HepG2 (cell line): Measurements from ENCODE around the gene UBE2U. TPM values are rescaled to one million over a fixed set of nuclear protein-coding genes. Genes with fewer than 3 reads are reported as not detected.

Experiments used
- ATAC-seq: fragments of 200-7000 bp; cut with Tn5 transposase; 3 replicates; pipeline ENCODE4 v1.9.1; 2020; ENCODE audit warnings: mild to moderate bottlenecking, moderate library complexity
- BruUV-seq: library from RNA; stranded (reverse); fragments of 400-500 nt; replicated peaks from 2 replicates; lab custom pipeline; 2021; lab: Mats Ljungman, UMichigan
- CTCF ChIA-PET: fragments of 300-600 bp; formaldehyde crosslinking; extraction: SDS; loops from one replicate; lab custom pipeline; 2021; ENCODE audit warnings: low total read pairs, inconsistent platforms, low intra/inter-chr PET ratio; lab: Yijun Ruan, JAX
- POLR2A ChIA-PET: fragments of 350-600 bp; sonication (Branson Sonifier 250); formaldehyde crosslinking; loops from one replicate; lab custom pipeline; 2020; ENCODE audit warnings: antibody characterized with exemption, inconsistent platforms; lab: Yijun Ruan, JAX
- DNase-seq: peaks from one replicate; pipeline ENCODE4 v3.0.0-alpha.2; 2015; ENCODE audit warnings: low spot score
- FAIRE-seq: peaks from 3 replicates; lab custom pipeline; 2011; peaks lifted over from hg19 to GRCh38; lab: Jason Lieb, UNC
- H2AFZ ChIP-seq: one replicate; pipeline ENCODE4 v1.6.1; 2011; ENCODE audit warnings: low read length, inconsistent platforms
- H3K27ac ChIP-seq: fragments of 300-600 bp; 3 replicates; pipeline ENCODE4 v1.8.0; 2011; ENCODE audit warnings: mixed run types, mild to moderate bottlenecking, mixed read lengths, low read length, inconsistent platforms; ENCODE audit not compliant: insufficient read depth; ENCODE audit errors: extremely low read length
- H3K27me3 ChIP-seq, 2 experiments: fragments of 200-600 bp in 1 of 2; 2 replicates in 1 of 2; 3 replicates in 1 of 2; pipeline versions ENCODE4 v1.6.0 to v1.8.0; 2011; ENCODE audit warnings: low read length in 2 of 2, mild to moderate bottlenecking in 2 of 2, moderate library complexity in 2 of 2, inconsistent platforms in 1 of 2; ENCODE audit not compliant: insufficient read depth in 2 of 2, control insufficient read depth in 1 of 2
- H3K36me3 ChIP-seq, 2 experiments: fragments of 200-600 bp in 1 of 2; replicated peaks in 1 of 2; 2 replicates in 1 of 2; 3 replicates in 1 of 2; pipeline versions ENCODE4 v1.5.1 to v1.8.0; 2011; ENCODE audit warnings: low read length in 2 of 2, inconsistent platforms in 1 of 2; ENCODE audit not compliant: insufficient read depth in 2 of 2, control insufficient read depth in 1 of 2
- H3K4me1 ChIP-seq: 2 replicates; pipeline ENCODE4 v1.5.1; 2012; ENCODE audit warnings: low read length, inconsistent platforms; ENCODE audit not compliant: insufficient read depth
- H3K4me2 ChIP-seq: 2 replicates; pipeline ENCODE4 v1.6.0; 2011; ENCODE audit warnings: low read depth, low read length, inconsistent platforms
- H3K4me3 ChIP-seq, 3 experiments: fragments of 200-600 bp in 1 of 3; sonication (generic), shearing (Covaris generic) in 1 of 3; replicated peaks in 1 of 3; 2 replicates each; pipeline ENCODE4 v1.5.1; 2011 to 2016; ENCODE audit warnings: low read length in 3 of 3, inconsistent platforms in 2 of 3, low read depth in 2 of 3, mild to moderate bottlenecking in 2 of 3, control low read depth in 1 of 3, mixed read lengths in 1 of 3; ENCODE audit not compliant: insufficient read depth in 1 of 3
- H3K79me2 ChIP-seq: one replicate; pipeline ENCODE4 v1.6.1; 2011; ENCODE audit warnings: low read length, inconsistent platforms; ENCODE audit not compliant: insufficient read depth
- H3K9ac ChIP-seq: 2 replicates; pipeline ENCODE4 v1.6.0; 2011; ENCODE audit warnings: mild to moderate bottlenecking, low read depth, low read length, inconsistent platforms; ENCODE audit not compliant: insufficient read depth
- H3K9me3 ChIP-seq: 2 replicates; pipeline ENCODE4 v1.5.1; 2012; ENCODE audit warnings: mild to moderate bottlenecking, low read length
- H4K20me1 ChIP-seq: 2 replicates; pipeline ENCODE4 v1.6.0; 2011; ENCODE audit warnings: inconsistent platforms, mild to moderate bottlenecking, low read length, moderate library complexity; ENCODE audit not compliant: insufficient read depth
- ATF7-NPFF ChIP-seq: sonication (generic); formaldehyde crosslinking; IDR thresholded peaks from 2 replicates; pipeline ENCODE4 v1.8.1; 2023; ENCODE audit warnings: mild to moderate bottlenecking, low read depth, missing genetic modification reagents, moderate library complexity
- CHD4 ChIP-seq: fragments of 200-600 bp; sonication (generic); IDR thresholded peaks from 2 replicates; pipeline ENCODE4 v1.7.0; 2017; ENCODE audit warnings: mild to moderate bottlenecking, low read length, borderline replicate concordance
- EP300 ChIP-seq, 3 experiments: sonication (generic) in 1 of 3; formaldehyde crosslinking in 1 of 3; IDR thresholded peaks; 2 replicates each; pipeline versions ENCODE4 v1.5.1 to v1.6.1; 2011 to 2020; ENCODE audit warnings: low read depth in 2 of 3, low read length in 2 of 3, borderline replicate concordance in 1 of 3, improper control_type of control experiment in 1 of 3, mild to moderate bottlenecking in 1 of 3, missing genetic modification reagents in 1 of 3, moderate library complexity in 1 of 3
- FOXP1 ChIP-seq, 2 experiments: fragments of 450-650 bp in 1 of 2; IDR thresholded peaks; 2 replicates each; pipeline ENCODE4 v1.6.1; 2017 to 2018; ENCODE audit warnings: antibody characterized with exemption in 1 of 2
- HNRNPUL1 ChIP-seq: fragments of 200-400 bp; formaldehyde crosslinking; IDR thresholded peaks from 2 replicates; pipeline ENCODE4 v1.6.1; 2017; ENCODE audit warnings: low read depth, mild to moderate bottlenecking, low read length, moderate library complexity
- KAT8 ChIP-seq: IDR thresholded peaks from 2 replicates; pipeline ENCODE4 v1.6.1; 2016; ENCODE audit warnings: missing genetic modification reagents, missing compliant biosample characterization
- KLF13 ChIP-seq: sonication (generic); formaldehyde crosslinking; IDR thresholded peaks from 2 replicates; pipeline ENCODE4 v1.4.0; 2020; ENCODE audit warnings: mild to moderate bottlenecking, missing genetic modification reagents
- NFYB ChIP-seq: sonication (generic); formaldehyde crosslinking; IDR thresholded peaks from 2 replicates; pipeline ENCODE4 v1.4.0; 2020; ENCODE audit warnings: missing genetic modification reagents
- PAF1 ChIP-seq: IDR thresholded peaks from 2 replicates; pipeline ENCODE4 v1.6.1; 2016; ENCODE audit warnings: missing genetic modification reagents, missing compliant biosample characterization
- RFX5 ChIP-seq: IDR thresholded peaks from 2 replicates; pipeline ENCODE4 v1.6.1; 2011; ENCODE audit warnings: low read depth, low read length, improper control_type of control experiment
- RXRA ChIP-seq: sonication (generic); formaldehyde crosslinking; IDR thresholded peaks from 2 replicates; pipeline ENCODE4 v1.5.1; 2020; ENCODE audit warnings: missing genetic modification reagents
- SMC3 ChIP-seq: IDR thresholded peaks from 2 replicates; pipeline ENCODE4 v1.6.1; 2011; ENCODE audit warnings: low read length, improper control_type of control experiment
- SOX5 ChIP-seq: IDR thresholded peaks from 2 replicates; pipeline ENCODE4 v1.6.1; 2016; ENCODE audit warnings: borderline replicate concordance
- SOX6 ChIP-seq, 2 experiments: fragments of 450-650 bp in 1 of 2; sonication (generic) in 1 of 2; formaldehyde crosslinking in 1 of 2; IDR thresholded peaks; 2 replicates each; pipeline versions ENCODE4 v1.4.0 to v1.6.1; 2017 to 2020; ENCODE audit warnings: antibody characterized with exemption in 1 of 2, mild to moderate bottlenecking in 1 of 2, missing genetic modification reagents in 1 of 2
- TEAD2 ChIP-seq: sonication (generic); formaldehyde crosslinking; IDR thresholded peaks from 2 replicates; pipeline ENCODE4 v1.9.0; 2021; ENCODE audit warnings: missing genetic modification reagents
- ZC3H13 ChIP-seq: sonication (generic); formaldehyde crosslinking; IDR thresholded peaks from 2 replicates; pipeline ENCODE4 v1.8.1; 2023; ENCODE audit warnings: mild to moderate bottlenecking, missing genetic modification reagents, moderate library complexity
- ZNF124 ChIP-seq: sonication (generic); formaldehyde crosslinking; IDR thresholded peaks from 2 replicates; pipeline ENCODE4 v1.4.0; 2020; ENCODE audit warnings: missing genetic modification reagents
- ZNF30 ChIP-seq: sonication (generic); formaldehyde crosslinking; IDR thresholded peaks from 2 replicates; pipeline ENCODE4 v1.5.0; 2020; ENCODE audit warnings: mild to moderate bottlenecking, missing genetic modification reagents
- ZNF326 ChIP-seq: sonication (generic); formaldehyde crosslinking; IDR thresholded peaks from 2 replicates; pipeline ENCODE4 v1.4.0; 2020; ENCODE audit warnings: missing genetic modification reagents, borderline replicate concordance
- ZNF331 ChIP-seq: sonication (generic); formaldehyde crosslinking; IDR thresholded peaks from 2 replicates; pipeline ENCODE4 v1.4.0; 2020; ENCODE audit warnings: missing genetic modification reagents
- ZNF34 ChIP-seq: sonication (generic); formaldehyde crosslinking; IDR thresholded peaks from 2 replicates; pipeline ENCODE4 v1.4.0; 2020; ENCODE audit warnings: mild to moderate bottlenecking, missing genetic modification reagents, borderline replicate concordance
- ZNF556 ChIP-seq: sonication (generic); formaldehyde crosslinking; IDR thresholded peaks from 2 replicates; pipeline ENCODE4 v1.4.0; 2020; ENCODE audit warnings: mild to moderate bottlenecking, missing genetic modification reagents, borderline replicate concordance
- ZNF615 ChIP-seq: sonication (generic); formaldehyde crosslinking; IDR thresholded peaks from 2 replicates; pipeline ENCODE4 v1.5.0; 2020; ENCODE audit warnings: mild to moderate bottlenecking, missing genetic modification reagents, borderline replicate concordance
- ZNF777 ChIP-seq: sonication (generic); formaldehyde crosslinking; IDR thresholded peaks from 2 replicates; pipeline ENCODE4 v1.4.0; 2020; ENCODE audit warnings: missing genetic modification reagents
- WGBS: methylation state at CpG from one replicate; pipeline ENCODE4 v1.1.6; 2017; ENCODE audit warnings: low lambda C conversion rate; 5-methylcytosine and 5-hydroxymethylcytosine counted together
- in situ Hi-C: cut with HindIII; loops from 2 replicates; pipeline ENCODE4 v1.10.0; 2017; ENCODE audit warnings: low pct_unique_long_range_greater_than_20kb; ENCODE audit not compliant: extremely low pct_ligation_motif_present
- intact Hi-C: fragments of 100-400 bp; cut with micrococcal nuclease; formaldehyde crosslinking; loops from one replicate; pipeline ENCODE4 v1.10.0; 2022; ENCODE audit not compliant: unreplicated experiment
- polyA plus RNA-seq, 8 experiments: library from polyadenylated mRNA; depleted of rRNA in 3 of 8; stranded (reverse) in 7 of 8; unstranded in 1 of 8; fragments of >200 nt; fragmentation: Illumina TruSeq in 4 of 8; extraction: Trizol in 4 of 8; gene quantifications; 2 replicates each; pipeline versions ENCODE4 v1.2.1 to v1.2.3, GENCODE V29; 2011 to 2016; ENCODE audit warnings: low read depth in 4 of 8, missing spikeins in 1 of 8, mixed read lengths in 1 of 8; ENCODE audit not compliant: insufficient read depth in 1 of 8
- total RNA-seq, 5 experiments: library from RNA; depleted of rRNA; stranded (reverse); fragments of >200 nt; fragmentation: Illumina TruSeq; extraction: Trizol; gene quantifications; 2 replicates each; pipeline ENCODE4 v1.2.3, GENCODE V29; 2016; ENCODE audit warnings: low read depth in 1 of 5
- TF ChIP-seq, protein P1 (sequence below): IDR thresholded peaks from 2 replicates; pipeline ENCODE4 v1.4.0; 2020; ENCODE audit warnings: mild to moderate bottlenecking, missing genetic modification reagents

The UBE2U gene
- total and polyA plus RNA-seq, 2 of the 13 experiments (the other 11 are each of a cell fraction or from before 2014, with no cell fraction given) = not detected

GRCh38 chr1:64231153-64231552 is 27.7 kb downstream of the UBE2U start:
- CTCF ChIA-PET = no interaction called here
- TF ChIP-seq PAF1 (CRISPR knock-in tag) (no peak), ZNF556 (CRISPR knock-in tag) (no peak), SOX5 (CRISPR knock-in tag) (peak; percentile 72), SMC3 (no peak), ZNF326 (no peak), NFYB (CRISPR knock-in tag) (no peak), CHD4 (no peak), RXRA (CRISPR knock-in tag) (no peak), ZNF331 (CRISPR knock-in tag) (no peak), SOX6 (IDR thresholded peaks at IDR 0.05) (no peak), SOX6 (CRISPR knock-in tag; IDR thresholded peaks at IDR 0.05) (peak; percentile 26; the same call in 1 of the 2 replicates), KAT8 (CRISPR knock-in tag) (no peak), TEAD2 (CRISPR knock-in tag) (no peak), ZNF30 (CRISPR knock-in tag) (no peak), ZNF615 (CRISPR knock-in tag) (no peak), ZNF34 (no peak), EP300 (IDR thresholded peaks at IDR 0.05; ENCODE audit: low read depth in 2 of 2, low read length in 2 of 2) (peak in 1 of 2 experiments; percentile 35; a peak in 1 of 4 replicates), EP300 (CRISPR knock-in tag; IDR thresholded peaks at IDR 0.05; ENCODE audit: borderline replicate concordance) (no peak), ZC3H13 (CRISPR knock-in tag) (no peak), ZNF777 (CRISPR knock-in tag) (no peak), FOXP1 (IDR thresholded peaks at IDR 0.05) (no peak), FOXP1 (CRISPR knock-in tag; IDR thresholded peaks at IDR 0.05) (peak; percentile 38; the same call in 1 of the 2 replicates), ATF7-NPFF (CRISPR knock-in tag) (no peak), RFX5 (no peak), KLF13 (CRISPR knock-in tag) (no peak), HNRNPUL1 (no peak), ZNF124 (CRISPR knock-in tag) (no peak)
- TF ChIP-seq, protein P1, sequence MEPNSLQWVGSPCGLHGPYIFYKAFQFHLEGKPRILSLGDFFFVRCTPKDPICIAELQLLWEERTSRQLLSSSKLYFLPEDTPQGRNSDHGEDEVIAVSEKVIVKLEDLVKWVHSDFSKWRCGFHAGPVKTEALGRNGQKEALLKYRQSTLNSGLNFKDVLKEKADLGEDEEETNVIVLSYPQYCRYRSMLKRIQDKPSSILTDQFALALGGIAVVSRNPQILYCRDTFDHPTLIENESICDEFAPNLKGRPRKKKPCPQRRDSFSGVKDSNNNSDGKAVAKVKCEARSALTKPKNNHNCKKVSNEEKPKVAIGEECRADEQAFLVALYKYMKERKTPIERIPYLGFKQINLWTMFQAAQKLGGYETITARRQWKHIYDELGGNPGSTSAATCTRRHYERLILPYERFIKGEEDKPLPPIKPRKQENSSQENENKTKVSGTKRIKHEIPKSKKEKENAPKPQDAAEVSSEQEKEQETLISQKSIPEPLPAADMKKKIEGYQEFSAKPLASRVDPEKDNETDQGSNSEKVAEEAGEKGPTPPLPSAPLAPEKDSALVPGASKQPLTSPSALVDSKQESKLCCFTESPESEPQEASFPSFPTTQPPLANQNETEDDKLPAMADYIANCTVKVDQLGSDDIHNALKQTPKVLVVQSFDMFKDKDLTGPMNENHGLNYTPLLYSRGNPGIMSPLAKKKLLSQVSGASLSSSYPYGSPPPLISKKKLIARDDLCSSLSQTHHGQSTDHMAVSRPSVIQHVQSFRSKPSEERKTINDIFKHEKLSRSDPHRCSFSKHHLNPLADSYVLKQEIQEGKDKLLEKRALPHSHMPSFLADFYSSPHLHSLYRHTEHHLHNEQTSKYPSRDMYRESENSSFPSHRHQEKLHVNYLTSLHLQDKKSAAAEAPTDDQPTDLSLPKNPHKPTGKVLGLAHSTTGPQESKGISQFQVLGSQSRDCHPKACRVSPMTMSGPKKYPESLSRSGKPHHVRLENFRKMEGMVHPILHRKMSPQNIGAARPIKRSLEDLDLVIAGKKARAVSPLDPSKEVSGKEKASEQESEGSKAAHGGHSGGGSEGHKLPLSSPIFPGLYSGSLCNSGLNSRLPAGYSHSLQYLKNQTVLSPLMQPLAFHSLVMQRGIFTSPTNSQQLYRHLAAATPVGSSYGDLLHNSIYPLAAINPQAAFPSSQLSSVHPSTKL (CRISPR knock-in tag) = 0 out of 2 replicates have a peak, but pooled peaks have one; percentile 22

More at GRCh38 chr1:64231153-64231552, 27.7 kb downstream of the UBE2U start:
- Histone ChIP-seq H3K4me2 (0 out of 2 replicates have a peak overlapping the region, but pooled peaks have one; percentile 18), H3K4me1 (peaks cover 16% of the 10 kb centered on the region), H3K36me3 (no peaks in the 10 kb centered on the region), H3K27ac (no peak overlapping the region), H3K9me3 (no peaks in the 10 kb centered on the region), H3K4me3 (no peak overlapping the region), H2AFZ (no peak overlapping the region), H4K20me1 (no peaks in the 10 kb centered on the region), H3K9ac (no peak overlapping the region), H3K27me3 (no peaks in the 10 kb centered on the region; a peak in 1 of 5 replicates), H3K79me2 (no peaks in the 10 kb centered on the region)
- WGBS = under 1% methylated on average over 4 of the region's 4 CpGs
- peak; percentile 59 for DNase-seq
- no peak for ATAC-seq
- in situ Hi-C loops = no loop called here
- POLR2A ChIA-PET = no interaction called here
- no TSS peak for BruUV-seq
- intact Hi-C loops = no loop called here
- no peak for FAIRE-seq
